ENCODE data around the gene WDR70. TPM values are rescaled to one million over a fixed set of nuclear protein-coding genes. Genes with fewer than 3 reads are reported as not detected.

WDR70 gene
- total RNA-seq, 2 donors from 2014 or later = 25.9 to 27.0 TPM

DNA sequence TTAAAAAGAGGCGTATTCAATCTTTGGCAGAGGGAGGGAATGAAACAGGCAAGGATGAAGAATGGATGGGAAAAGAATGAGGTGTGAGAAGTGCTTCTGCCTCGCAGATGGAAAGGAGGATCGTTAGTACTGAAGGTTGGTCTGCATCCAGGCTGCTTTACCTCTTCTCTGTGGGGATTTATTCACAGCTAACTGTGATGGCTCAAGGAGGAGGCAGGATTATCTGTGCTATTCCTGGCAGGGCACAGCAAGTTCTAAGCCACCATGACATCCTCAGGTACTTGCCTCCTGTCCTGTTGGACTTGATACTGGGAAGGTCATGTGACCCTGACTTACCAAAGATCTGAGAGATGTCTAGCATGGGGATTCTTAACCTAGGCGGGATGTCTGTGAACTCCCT lies 376.5 kb downstream of the WDR70 start:
- Histone ChIP-seq H3K4me1 (no peaks in the 10 kb centered on the region), H3K9me3 (no peaks in the 10 kb centered on the region), H3K4me3 (no peak overlapping the region), H3K27ac (no peak overlapping the region), H3K36me3 (replicated peaks in 1 of 2; ENCODE audit: insufficient read depth in 1 of 2, low read depth in 2 of 2) (no peaks in the 10 kb centered on the region), H3K27me3 (no peaks in the 10 kb centered on the region)
- intact Hi-C loops (cut with DNase I) = no loop called here
- 92 to 94% methylated on average over 4 of the region's 4 CpGs for WGBS, 2 donors
- no peak for DNase-seq
- no peak for ATAC-seq
- no peak for TF ChIP-seq POLR2A (IDR thresholded peaks at IDR 0.05)

DNA sequence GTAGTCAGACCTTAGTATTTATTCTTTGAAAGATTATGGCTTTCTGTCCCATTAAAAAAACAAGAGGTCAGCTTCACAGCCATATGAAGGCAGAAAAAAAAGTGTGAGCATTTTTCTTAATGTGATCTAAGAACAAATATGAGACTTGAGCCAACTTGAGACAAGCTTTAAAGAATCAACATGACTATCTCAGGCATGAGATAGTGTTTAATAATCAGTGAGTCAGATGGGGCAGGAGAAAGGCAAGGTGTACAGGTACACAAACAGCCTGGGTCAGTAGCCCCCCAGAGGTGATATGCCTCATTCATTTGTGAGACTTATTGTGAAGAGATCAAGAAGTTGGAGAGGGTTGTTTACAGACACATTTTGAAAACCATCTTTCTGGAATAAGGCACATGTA lies 377.1 kb downstream of the WDR70 start:
- TF ChIP-seq CTCF (IDR thresholded peaks at IDR 0.05) = no peak
- no peak for TF ChIP-seq POLR2A (IDR thresholded peaks at IDR 0.05)
- no peaks in the 10 kb centered on the region for H3K36me3 ChIP-seq (replicated peaks in 1 of 2; ENCODE audit: insufficient read depth in 1 of 2, low read depth in 2 of 2)
- no peak for DNase-seq
- H3K4me1 ChIP-seq = no peaks in the 10 kb centered on the region
- no peak for ATAC-seq
- intact Hi-C loops (cut with DNase I) = no loop called here
- no peak overlapping the region for H3K4me3 ChIP-seq
- H3K27me3 ChIP-seq = no peaks in the 10 kb centered on the region
- no peak overlapping the region for H3K27ac ChIP-seq
- H3K9me3 ChIP-seq = no peaks in the 10 kb centered on the region

GRCh38 chr5:37757980-37758582 lies 379.0 kb downstream of the WDR70 start:
- no peaks in the 10 kb centered on the region for H3K4me1 ChIP-seq
- no peak for ATAC-seq
- WGBS, 2 donors = 96 to 97% methylated on average over 4 of the region's 4 CpGs

DNA sequence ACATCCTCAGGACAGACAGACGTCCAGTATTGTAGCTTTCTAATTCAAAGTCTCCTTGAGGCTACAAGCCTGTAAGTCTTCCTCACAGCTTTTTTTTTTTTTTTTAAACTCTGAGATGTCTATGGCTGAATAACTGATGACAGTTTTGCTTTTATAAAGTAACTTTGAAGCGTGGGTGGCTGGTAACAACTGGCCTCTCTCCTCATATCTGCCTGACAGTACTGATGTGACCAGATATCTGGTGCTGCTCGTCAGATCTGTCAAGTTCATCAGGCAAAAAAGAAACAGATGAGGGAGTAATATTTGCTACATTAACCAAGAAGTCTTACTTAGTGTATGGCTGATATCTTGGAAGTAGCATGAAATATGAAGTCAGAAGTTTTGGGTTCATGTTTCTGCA lies 388.1 kb downstream of the WDR70 start:
- TF ChIP-seq POLR2A (IDR thresholded peaks at IDR 0.05) = no peak
- no peak for TF ChIP-seq CTCF (IDR thresholded peaks at IDR 0.05)
- Histone ChIP-seq H3K27ac (no peak overlapping the region), H3K9me3 (no peaks in the 10 kb centered on the region), H3K27me3 (no peaks in the 10 kb centered on the region), H3K36me3 (replicated peaks in 1 of 2; ENCODE audit: insufficient read depth in 1 of 2, low read depth in 2 of 2) (no peaks in the 10 kb centered on the region), H3K4me1 (no peaks in the 10 kb centered on the region), H3K4me3 (no peak overlapping the region)
- intact Hi-C loops (cut with DNase I) = no loop called here
- ATAC-seq = no peak
- DNase-seq = no peak
- WGBS, 2 donors = 47 to 48% methylated on average over 3 of the region's 3 CpGs

More at GRCh38 chr5:37757980-37758582, 379.0 kb downstream of the WDR70 start:
- Histone ChIP-seq H3K36me3 (replicated peaks in 1 of 2; ENCODE audit: insufficient read depth in 1 of 2, low read depth in 2 of 2) (no peaks in the 10 kb centered on the region), H3K27me3 (no peaks in the 10 kb centered on the region), H3K4me3 (no peak overlapping the region), H3K9me3 (no peaks in the 10 kb centered on the region), H3K27ac (no peak overlapping the region)
- TF ChIP-seq CTCF (IDR thresholded peaks at IDR 0.05) (no peak), POLR2A (IDR thresholded peaks at IDR 0.05) (no peak)
- intact Hi-C loops (cut with DNase I) = no loop called here
- no peak for DNase-seq

GRCh38 chr5:37767961-37768360 lies 388.8 kb downstream of the WDR70 start:
- intact Hi-C loops (cut with DNase I) = no loop called here
- ATAC-seq = no peak
- WGBS, 2 donors = 61 to 70% methylated on average over 4 of the region's 4 CpGs
- DNase-seq = no peak
- Histone ChIP-seq H3K9me3 (no peaks in the 10 kb centered on the region), H3K27ac (no peak overlapping the region), H3K4me3 (no peak overlapping the region), H3K27me3 (no peaks in the 10 kb centered on the region), H3K4me1 (no peaks in the 10 kb centered on the region), H3K36me3 (replicated peaks in 1 of 2; ENCODE audit: insufficient read depth in 1 of 2, low read depth in 2 of 2) (no peaks in the 10 kb centered on the region)
- no peak for TF ChIP-seq CTCF (IDR thresholded peaks at IDR 0.05)
- TF ChIP-seq POLR2A (IDR thresholded peaks at IDR 0.05) = no peak
